Activated naive CD8-positive, alpha-beta T cell (primary cell): ENCODE results near the gene JAK1.

Experiments
- H3K27ac Mint-ChIP-seq: one replicate; pipeline ENCODE4 v1.8.0; 2021; ENCODE audit warnings: mixed read lengths
- H3K27me3 Mint-ChIP-seq: one replicate; pipeline ENCODE4 v1.8.0; 2021; ENCODE audit warnings: mixed read lengths
- H3K36me3 Mint-ChIP-seq: one replicate; pipeline ENCODE4 v1.8.0; 2021; ENCODE audit warnings: mixed read lengths
- H3K4me1 Mint-ChIP-seq: one replicate; pipeline ENCODE4 v1.8.0; 2021; ENCODE audit warnings: low read depth, mixed read lengths
- H3K4me3 Mint-ChIP-seq: one replicate; pipeline ENCODE4 v1.8.0; 2021; ENCODE audit warnings: mild to moderate bottlenecking, mixed read lengths
- H3K9me3 Mint-ChIP-seq: one replicate; pipeline ENCODE4 v1.8.0; 2021; ENCODE audit warnings: low read depth, mixed read lengths

JAK1 gene

GRCh38 chr1:64871256-64871655 is 95.1 kb downstream of the JAK1 start:
- H3K36me3 Mint-ChIP-seq: peaks cover 22% of the 10 kb centered on the region
- peaks cover 21% of the 10 kb centered on the region for H3K4me1 Mint-ChIP-seq
- no peak overlapping the region for H3K4me3 Mint-ChIP-seq
- peak overlapping the region; percentile 0 for H3K27ac Mint-ChIP-seq
- H3K9me3 Mint-ChIP-seq: no peaks in the 10 kb centered on the region
- H3K27me3 Mint-ChIP-seq: no peaks in the 10 kb centered on the region

- Mint-ChIP-seq H3K4me3 (no peak overlapping the region), H3K27me3 (no peaks in the 10 kb centered on the region), H3K4me1 (peaks cover 19% of the 10 kb centered on the region), H3K27ac (no peak overlapping the region), H3K9me3 (no peaks in the 10 kb centered on the region), H3K36me3 (peaks cover 13% of the 10 kb centered on the region)
These were observed 99.1 kb downstream of the JAK1 start for GRCh38 chr1:64867266-64867665.

GRCh38 chr1:64866689-64867088 is 99.7 kb downstream of the JAK1 start:
- Mint-ChIP-seq H3K27me3 (no peaks in the 10 kb centered on the region), H3K27ac (no peak overlapping the region), H3K4me1 (peaks cover 21% of the 10 kb centered on the region), H3K9me3 (no peaks in the 10 kb centered on the region), H3K36me3 (peaks cover 13% of the 10 kb centered on the region), H3K4me3 (no peak overlapping the region)

GRCh38 chr1:64865105-64865757 is 101.1 kb downstream of the JAK1 start:
- Mint-ChIP-seq H3K36me3 (peaks cover 11% of the 10 kb centered on the region), H3K4me3 (no peak overlapping the region)

GRCh38 chr1:64864018-64864940 is 102.1 kb downstream of the JAK1 start:
- Mint-ChIP-seq H3K27ac (peak overlapping the region; percentile 69), H3K4me1 (peaks cover 22% of the 10 kb centered on the region), H3K9me3 (no peaks in the 10 kb centered on the region), H3K4me3 (no peak overlapping the region), H3K36me3 (peaks cover 14% of the 10 kb centered on the region), H3K27me3 (no peaks in the 10 kb centered on the region)

More at GRCh38 chr1:64865105-64865757, 101.1 kb downstream of the JAK1 start:
- no peaks in the 10 kb centered on the region for H3K27me3 Mint-ChIP-seq
- H3K4me1 Mint-ChIP-seq: peaks cover 20% of the 10 kb centered on the region
- H3K27ac Mint-ChIP-seq: peak overlapping the region; percentile 69
- H3K9me3 Mint-ChIP-seq: no peaks in the 10 kb centered on the region

- H3K4me3 Mint-ChIP-seq: no peak overlapping the region
- peaks cover 14% of the 10 kb centered on the region for H3K36me3 Mint-ChIP-seq
- H3K27me3 Mint-ChIP-seq: no peaks in the 10 kb centered on the region
- no peaks in the 10 kb centered on the region for H3K9me3 Mint-ChIP-seq
- peaks cover 22% of the 10 kb centered on the region for H3K4me1 Mint-ChIP-seq
- peak overlapping the region; percentile 76 for H3K27ac Mint-ChIP-seq
These were observed 104.7 kb downstream of the JAK1 start for GRCh38 chr1:64861611-64862010.

GRCh38 chr1:64857347-64857746 is 109.0 kb downstream of the JAK1 start:
- Mint-ChIP-seq H3K9me3 (no peaks in the 10 kb centered on the region), H3K4me3 (no peak overlapping the region), H3K36me3 (peaks cover 10% of the 10 kb centered on the region), H3K27ac (peak overlapping the region; percentile 41), H3K27me3 (no peaks in the 10 kb centered on the region), H3K4me1 (peaks cover 5% of the 10 kb centered on the region)

GRCh38 chr1:64856553-64856952 is 109.8 kb downstream of the JAK1 start:
- peak overlapping the region; percentile 55 for H3K27ac Mint-ChIP-seq
- H3K4me1 Mint-ChIP-seq: peaks cover 2% of the 10 kb centered on the region
- peaks cover 10% of the 10 kb centered on the region for H3K36me3 Mint-ChIP-seq
- no peak overlapping the region for H3K4me3 Mint-ChIP-seq
- H3K9me3 Mint-ChIP-seq: no peaks in the 10 kb centered on the region
- no peaks in the 10 kb centered on the region for H3K27me3 Mint-ChIP-seq

GRCh38 chr1:64855557-64855956 is 110.8 kb downstream of the JAK1 start:
- H3K36me3 Mint-ChIP-seq: peaks cover 7% of the 10 kb centered on the region

GRCh38 chr1:64854674-64855073 is 111.7 kb downstream of the JAK1 start:
- Mint-ChIP-seq H3K9me3 (no peaks in the 10 kb centered on the region), H3K4me3 (no peak overlapping the region), H3K4me1 (peaks cover under 1% of the 10 kb centered on the region), H3K27me3 (no peaks in the 10 kb centered on the region), H3K27ac (peak overlapping the region; percentile 30), H3K36me3 (peaks cover 6% of the 10 kb centered on the region)

More at GRCh38 chr1:64855557-64855956, 110.8 kb downstream of the JAK1 start:
- Mint-ChIP-seq H3K27me3 (no peaks in the 10 kb centered on the region), H3K9me3 (no peaks in the 10 kb centered on the region), H3K4me1 (peaks cover 1% of the 10 kb centered on the region), H3K27ac (no peak overlapping the region), H3K4me3 (no peak overlapping the region)

GRCh38 chr1:64851664-64852063 is 114.7 kb downstream of the JAK1 start:
- peak overlapping the region; percentile 41 for H3K27ac Mint-ChIP-seq
- H3K4me1 Mint-ChIP-seq: no peaks in the 10 kb centered on the region
- no peaks in the 10 kb centered on the region for H3K36me3 Mint-ChIP-seq
- H3K4me3 Mint-ChIP-seq: no peak overlapping the region
- no peaks in the 10 kb centered on the region for H3K9me3 Mint-ChIP-seq
- no peaks in the 10 kb centered on the region for H3K27me3 Mint-ChIP-seq

- Mint-ChIP-seq H3K27me3 (no peaks in the 10 kb centered on the region), H3K27ac (no peak overlapping the region)
These were observed 115.5 kb downstream of the JAK1 start for GRCh38 chr1:64850846-64851245.

GRCh38 chr1:64849942-64850341 is 116.4 kb downstream of the JAK1 start:
- H3K4me3 Mint-ChIP-seq: no peak overlapping the region
- no peaks in the 10 kb centered on the region for H3K36me3 Mint-ChIP-seq
- no peaks in the 10 kb centered on the region for H3K4me1 Mint-ChIP-seq
- peak overlapping the region; percentile 41 for H3K27ac Mint-ChIP-seq
- no peaks in the 10 kb centered on the region for H3K27me3 Mint-ChIP-seq
- no peaks in the 10 kb centered on the region for H3K9me3 Mint-ChIP-seq

More at GRCh38 chr1:64850846-64851245, 115.5 kb downstream of the JAK1 start:
- H3K4me3 Mint-ChIP-seq: no peak overlapping the region
- no peaks in the 10 kb centered on the region for H3K9me3 Mint-ChIP-seq
- no peaks in the 10 kb centered on the region for H3K36me3 Mint-ChIP-seq
- H3K4me1 Mint-ChIP-seq: no peaks in the 10 kb centered on the region

GRCh38 chr1:64848803-64849202 is 117.5 kb downstream of the JAK1 start:
- no peak overlapping the region for H3K27ac Mint-ChIP-seq

GRCh38 chr1:64848136-64848535 is 118.2 kb downstream of the JAK1 start:
- Mint-ChIP-seq H3K4me1 (no peaks in the 10 kb centered on the region), H3K27me3 (no peaks in the 10 kb centered on the region), H3K9me3 (no peaks in the 10 kb centered on the region), H3K4me3 (no peak overlapping the region), H3K36me3 (no peaks in the 10 kb centered on the region), H3K27ac (no peak overlapping the region)

More at GRCh38 chr1:64848803-64849202, 117.5 kb downstream of the JAK1 start:
- Mint-ChIP-seq H3K27me3 (no peaks in the 10 kb centered on the region), H3K4me1 (no peaks in the 10 kb centered on the region), H3K36me3 (no peaks in the 10 kb centered on the region), H3K9me3 (no peaks in the 10 kb centered on the region), H3K4me3 (no peak overlapping the region)
